ENCODE measurements around the gene ADGRV1. TPM values are rescaled to one million over a fixed set of nuclear protein-coding genes. Genes with fewer than 3 reads are reported as not detected.

The ADGRV1 gene
- total and polyA plus RNA-seq, 9 of the 15 experiments (the other 6 are each of a cell fraction or from before 2014, with no cell fraction given), result 21.7 to 156 (median 58.2) TPM

- no peak for TF ChIP-seq MYBL2 (IDR thresholded peaks at IDR 0.05; ENCODE audit: low read depth)
- no peak for TF ChIP-seq MYBL2 (CRISPR knock-in tag; IDR thresholded peaks at IDR 0.05; ENCODE audit: borderline replicate concordance)
- peak in 1 of 2 experiments; percentile 47; a peak in 1 of 4 replicates for TF ChIP-seq TBL1XR1 (IDR thresholded peaks at IDR 0.05; ENCODE audit: low read length in 2 of 2)
- TF ChIP-seq POLR2G (IDR thresholded peaks at IDR 0.05; ENCODE audit: low read depth, low read length), result 0 out of 2 replicates have a peak, but pooled peaks have one; percentile 6
- TF ChIP-seq MIER1 (IDR thresholded peaks at IDR 0.05; ENCODE audit: low read depth), result no peak
- TF ChIP-seq HLTF (IDR thresholded peaks at IDR 0.05), result no peak
- no peak for TF ChIP-seq ZBTB17 (CRISPR knock-in tag; IDR thresholded peaks at IDR 0.05)
- TF ChIP-seq ZNF3 (CRISPR knock-in tag; IDR thresholded peaks at IDR 0.05), result no peak
- TF ChIP-seq MYC (IDR thresholded peaks at IDR 0.05; ENCODE audit: low read depth, low read length), result no peak; the same call in 1 of the 2 replicates
- no peak for TF ChIP-seq MYC (CRISPR knock-in tag; IDR thresholded peaks at IDR 0.05; ENCODE audit: borderline replicate concordance, low read depth)
- no peak for TF ChIP-seq ZNF561 (CRISPR knock-in tag; conservative IDR thresholded peaks at IDR 0.05)
- no peak for TF ChIP-seq TFAM (CRISPR knock-in tag; conservative IDR thresholded peaks at IDR 0.05)
- no peak for TF ChIP-seq KDM5B (IDR thresholded peaks at IDR 0.05; ENCODE audit: insufficient replicate concordance, low read depth, low read length)
- TF ChIP-seq ZNF444 (CRISPR knock-in tag; IDR thresholded peaks at IDR 0.05), result no peak
- no peak for TF ChIP-seq FOXK2 (conservative IDR thresholded peaks at IDR 0.05 in 1 of 2, IDR thresholded peaks at IDR 0.05 in 1 of 2; ENCODE audit: low read depth in 2 of 2)
- TF ChIP-seq RCOR1 (IDR thresholded peaks at IDR 0.05; ENCODE audit: borderline replicate concordance in 1 of 2, low read depth in 2 of 2, low read length in 2 of 2), result peak in 1 of 2 experiments; percentile 68; a peak in 1 of 4 replicates
- no peak for TF ChIP-seq KAT2B (IDR thresholded peaks at IDR 0.05; ENCODE audit: low read depth, low read length)
- TF ChIP-seq PATZ1 (CRISPR knock-in tag; IDR thresholded peaks at IDR 0.05; ENCODE audit: borderline replicate concordance), result no peak
- TF ChIP-seq ASH1L (IDR thresholded peaks at IDR 0.05; ENCODE audit: borderline replicate concordance, low read depth, partially characterized antibody), result no peak
- TF ChIP-seq CREB1 (IDR thresholded peaks at IDR 0.05), result no peak; the same call in 1 of the 2 replicates
- TF ChIP-seq CREB1 (CRISPR knock-in tag; IDR thresholded peaks at IDR 0.05), result no peak
- no peak for TF ChIP-seq ZNF239 (CRISPR knock-in tag; IDR thresholded peaks at IDR 0.05)
- peak; percentile 80 for TF ChIP-seq GTF2E2 (tag; IDR thresholded peaks at IDR 0.05)
- no peak for TF ChIP-seq ZBTB5 (IDR thresholded peaks at IDR 0.05)
- TF ChIP-seq CREBBP (IDR thresholded peaks at IDR 0.05; ENCODE audit: low read depth, low read length), result no peak
- no peak for TF ChIP-seq U2AF1 (optimal IDR thresholded peaks at IDR 0.05; ENCODE audit: low read depth, low read length)
These were observed 99.2 kb downstream of the ADGRV1 start (continued) for GRCh38 chr5:90657788-90658187.

Measured in K562 (cell line).